ENCODE data around the gene GYPA. TPM values are rescaled to one million over a fixed set of nuclear protein-coding genes. Genes with fewer than 3 reads are reported as not detected.

The GYPA gene
- total RNA-seq, 2 donors from 2014 or later = not detected

Other genes starting within 250 kb of the GYPA start
- not detected for gene GYPE, start 235.2 kb downstream of the GYPA start, total RNA-seq
- gene GYPB, start 121.3 kb downstream of the GYPA start, total RNA-seq = not detected

Data from T-helper 17 cell (primary cell).